ENCODE measurements around the gene SMG5.
"Not testable (repeated sequence)": the region's sequence is repeated elsewhere in the genome, so short reads cannot be mapped to it uniquely, and the experiment has no call there.

Gene SMG5

DNA sequence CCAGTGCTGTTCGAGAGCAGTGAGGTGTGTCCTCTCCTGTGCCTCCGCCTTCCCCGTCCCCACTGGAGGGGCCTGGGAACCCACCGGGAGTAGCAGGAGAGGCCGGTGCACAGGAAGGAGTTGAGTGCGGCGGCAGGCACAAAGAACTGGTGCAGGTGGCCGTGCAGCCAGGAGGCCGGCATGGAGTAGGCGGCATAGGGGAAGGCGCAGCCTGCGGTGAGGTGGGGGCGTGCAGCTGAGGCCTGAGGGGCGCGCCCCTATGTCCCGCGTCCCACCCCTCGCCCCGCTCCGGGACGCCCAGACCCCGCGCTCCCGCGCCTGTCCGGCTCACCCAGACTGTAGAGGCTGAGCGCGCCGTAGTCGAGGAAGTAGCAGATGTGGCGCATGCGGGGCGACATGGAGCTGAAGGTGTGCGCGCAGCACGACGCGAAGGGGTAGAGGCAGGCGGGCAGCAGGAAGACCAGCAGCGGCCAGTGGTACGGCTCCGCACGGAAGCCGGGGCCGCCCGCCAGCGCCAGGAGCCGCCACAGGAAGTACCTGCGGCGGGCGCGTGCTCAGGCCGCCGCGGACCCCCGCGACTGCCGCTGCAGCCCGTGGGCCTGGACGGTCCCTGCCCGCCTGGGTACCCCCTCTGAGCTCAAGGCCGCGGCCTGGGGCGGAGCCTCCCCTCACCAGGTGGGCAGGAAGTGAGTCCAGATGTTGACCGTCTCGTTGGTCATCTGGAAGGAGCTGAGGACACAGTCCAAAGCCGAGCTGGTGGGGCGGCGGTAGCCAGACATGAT, 37.0 kb downstream of the SMG5 start:
- DNase-seq: no peak

DNA sequence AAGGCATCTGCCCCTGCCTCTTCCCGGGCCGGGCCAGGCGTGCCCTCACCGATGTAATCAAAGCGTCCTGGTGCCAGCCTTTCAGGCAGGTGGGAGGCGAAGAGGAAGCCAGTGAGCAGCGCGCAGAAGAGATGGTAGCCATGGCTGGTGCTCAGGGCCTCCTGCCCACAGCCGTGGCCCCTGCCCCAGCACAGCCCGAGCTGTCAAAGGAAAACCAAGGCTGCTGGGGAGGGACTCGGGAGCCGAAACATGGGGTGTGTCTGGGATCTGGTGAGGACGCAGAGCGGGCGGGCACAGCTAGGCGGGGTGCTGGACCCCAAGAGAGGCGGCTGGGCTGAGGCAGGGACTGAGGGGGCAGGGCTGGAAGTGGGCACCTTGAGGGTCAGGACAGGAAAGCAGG, 37.9 kb downstream of the SMG5 start:
- no peak for DNase-seq

DNA sequence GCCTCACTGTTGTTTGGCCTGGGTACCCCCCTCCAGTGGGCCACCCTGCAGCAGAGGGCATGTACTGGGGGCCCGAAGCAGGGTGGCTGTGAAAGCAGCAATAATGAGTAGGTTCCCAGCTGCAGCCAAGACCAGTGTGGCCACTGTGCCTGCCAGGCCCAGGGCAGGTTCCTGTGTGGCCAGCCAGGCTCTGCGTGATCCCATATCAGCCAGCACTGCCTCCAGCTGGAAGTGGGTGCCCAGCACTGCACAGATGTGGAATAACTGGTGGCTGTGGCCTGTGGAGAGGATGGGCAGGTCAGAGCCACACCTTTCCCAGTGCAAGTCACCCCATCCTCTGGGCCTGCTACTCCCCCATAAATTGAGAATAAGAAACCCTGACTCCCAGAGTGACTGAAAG, 38.5 kb downstream of the SMG5 start:
- no peak for DNase-seq

DNA sequence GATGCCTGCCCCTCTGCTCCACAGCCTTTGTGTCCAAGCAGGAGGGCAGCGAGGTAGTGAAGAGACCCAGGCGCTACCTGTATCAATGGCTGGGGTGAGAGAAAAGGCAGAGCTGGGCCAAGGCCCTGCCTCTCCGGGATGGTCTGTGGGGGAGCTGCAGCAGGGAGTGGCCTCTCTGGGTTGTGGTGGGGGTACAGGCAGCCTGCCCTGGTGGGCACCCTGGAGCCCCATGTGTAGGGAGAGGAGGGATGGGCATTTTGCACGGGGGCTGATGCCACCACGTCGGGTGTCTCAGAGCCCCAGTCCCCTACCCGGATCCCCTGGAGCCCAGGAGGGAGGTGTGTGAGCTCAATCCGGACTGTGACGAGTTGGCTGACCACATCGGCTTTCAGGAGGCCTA, 39.9 kb downstream of the SMG5 start:
- no peak for DNase-seq

DNA sequence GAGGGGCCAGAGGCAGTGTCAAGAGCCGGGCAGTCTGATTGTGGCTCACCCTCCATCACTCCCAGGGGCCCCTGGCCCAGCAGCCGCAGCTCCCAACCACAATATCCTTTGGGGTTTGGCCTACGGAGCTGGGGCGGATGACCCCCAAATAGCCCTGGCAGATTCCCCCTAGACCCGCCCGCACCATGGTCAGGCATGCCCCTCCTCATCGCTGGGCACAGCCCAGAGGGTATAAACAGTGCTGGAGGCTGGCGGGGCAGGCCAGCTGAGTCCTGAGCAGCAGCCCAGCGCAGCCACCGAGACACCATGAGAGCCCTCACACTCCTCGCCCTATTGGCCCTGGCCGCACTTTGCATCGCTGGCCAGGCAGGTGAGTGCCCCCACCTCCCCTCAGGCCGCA, 40.7 kb downstream of the SMG5 start, which contains the start of gene BGLAP:
TSS of gene BGLAP (plus strand) at position 259 of the 400 bp plus-strand sequence. CDS start at position 307, 48 bp downstream.
- no peak for DNase-seq

DNA sequence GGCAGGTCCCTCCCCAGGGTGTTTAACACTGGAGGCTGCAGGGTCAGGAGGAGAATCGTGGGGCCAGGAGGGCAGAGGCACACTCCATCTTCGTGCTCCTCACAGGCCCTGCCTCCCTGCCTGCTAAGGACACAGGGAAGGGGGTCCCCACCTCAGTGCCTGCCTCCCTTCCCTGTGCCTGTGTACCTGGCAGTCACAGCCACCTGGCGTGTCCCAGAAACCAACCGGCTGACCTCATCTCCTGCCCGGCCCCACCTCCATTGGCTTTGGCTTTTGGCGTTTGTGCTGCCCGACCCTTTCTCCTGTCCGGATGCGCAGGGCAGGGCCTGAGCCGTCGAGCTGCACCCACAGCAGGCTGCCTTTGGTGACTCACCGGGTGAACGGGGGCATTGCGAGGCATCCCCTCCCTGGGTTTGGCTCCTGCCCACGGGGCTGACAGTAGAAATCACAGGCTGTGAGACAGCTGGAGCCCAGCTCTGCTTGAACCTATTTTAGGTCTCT, 41.3 kb downstream of the SMG5 start:
- DNase-seq: no peak

DNA sequence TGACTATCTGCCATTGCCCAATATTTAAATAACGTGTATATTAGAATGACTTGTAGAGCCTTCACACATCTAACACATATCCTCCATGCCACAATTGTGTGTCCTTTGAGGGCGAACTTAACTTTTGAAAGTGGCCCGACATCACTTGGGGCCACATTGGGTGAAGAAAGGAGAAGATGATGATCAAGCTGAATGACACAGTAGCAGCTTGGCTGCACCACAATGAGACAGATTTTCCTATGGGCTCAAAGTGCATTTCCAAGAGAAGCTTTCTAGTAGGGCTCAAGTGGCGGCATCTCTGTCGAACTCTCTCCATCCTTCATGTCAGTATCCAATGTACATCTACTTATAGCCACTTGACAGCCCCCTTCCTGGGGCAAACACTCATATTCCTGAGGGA, 44.4 kb downstream of the SMG5 start:
- no peak for DNase-seq

DNA sequence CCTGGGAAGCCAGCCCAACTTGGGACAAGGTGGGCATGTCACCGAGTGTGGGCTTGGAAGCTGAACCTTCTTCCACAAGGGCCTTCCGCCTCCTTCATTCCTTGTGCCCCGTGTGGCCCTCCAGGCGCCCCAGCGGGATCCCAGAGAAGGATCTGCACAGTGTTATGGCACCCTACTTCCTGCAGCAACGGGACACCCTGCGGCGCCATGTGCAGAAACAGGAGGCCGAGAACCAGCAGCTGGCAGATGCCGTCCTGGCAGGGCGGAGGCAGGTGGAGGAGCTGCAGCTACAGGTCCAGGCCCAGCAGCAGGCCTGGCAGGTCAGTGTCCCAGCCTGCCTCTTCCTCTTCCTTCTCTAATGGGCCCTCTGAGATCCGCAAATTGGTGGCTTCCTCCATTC, 46.5 kb downstream of the SMG5 start:
- no peak for DNase-seq

DNA sequence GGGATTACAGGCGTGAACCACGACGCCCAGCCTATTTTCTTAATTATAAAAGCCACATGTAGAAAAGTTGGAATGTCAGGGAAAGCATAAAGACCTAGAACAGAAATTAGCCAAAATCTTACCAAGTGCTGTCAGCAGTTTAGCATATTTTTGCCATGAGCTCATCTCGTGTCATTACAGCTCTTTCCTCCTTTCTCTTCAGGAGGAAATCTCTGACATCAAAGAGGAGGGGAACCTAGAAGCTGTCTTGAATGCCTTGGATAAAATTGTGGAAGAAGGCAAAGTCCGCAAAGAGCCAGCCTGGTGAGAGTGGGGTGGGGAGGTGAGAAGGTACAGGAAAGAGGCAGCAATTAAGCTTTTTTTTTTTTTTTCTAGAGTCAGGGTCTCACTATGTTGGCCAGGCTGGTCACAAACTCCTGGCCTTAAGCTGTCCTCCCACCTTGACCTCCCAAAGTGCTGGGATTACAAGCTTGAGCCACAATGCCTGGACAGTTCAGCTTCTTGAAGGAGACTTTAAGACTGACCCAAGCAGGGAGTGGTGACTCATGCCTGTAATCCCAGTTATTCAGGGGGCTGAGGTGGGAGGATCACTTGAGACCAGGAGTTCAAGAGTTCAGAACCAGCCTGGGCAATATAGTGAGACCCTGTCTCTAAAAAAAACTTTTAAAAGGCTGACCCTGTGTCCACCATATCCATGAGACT, 49.0 kb downstream of the SMG5 start:
- DNase-seq: no peak

DNA sequence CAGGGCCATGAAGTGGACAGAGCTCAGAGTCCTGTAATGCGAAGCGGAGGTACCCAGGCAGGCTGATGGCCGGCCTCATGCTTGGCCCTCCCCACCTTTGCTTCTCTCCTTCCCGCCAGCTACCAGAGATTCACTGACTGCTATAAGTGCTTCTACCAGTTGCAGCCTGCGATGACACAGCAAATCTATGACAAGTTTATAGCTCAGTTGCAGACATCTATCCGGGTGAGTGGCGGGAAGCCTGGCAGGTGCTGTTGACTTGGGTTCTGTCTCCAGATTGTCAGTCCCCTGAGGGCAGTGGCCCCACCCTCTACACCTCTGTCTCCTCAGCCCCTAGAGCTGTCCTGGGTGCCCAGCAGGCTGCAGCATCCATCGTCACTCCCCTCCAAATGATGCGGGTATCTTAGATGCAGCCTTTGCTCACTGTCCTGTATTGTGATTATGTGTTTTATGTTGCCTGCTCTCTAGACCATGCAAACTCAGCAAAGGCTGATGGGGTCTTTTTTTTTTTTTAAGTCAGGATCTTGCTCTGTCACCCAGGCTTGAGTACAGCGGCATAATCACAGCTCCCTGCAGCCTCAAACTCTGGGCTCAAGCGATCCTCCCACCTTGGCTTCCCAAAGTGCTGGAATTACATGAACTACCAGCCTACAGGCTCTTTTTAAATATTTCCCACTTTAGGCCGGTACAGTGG, 50.3 kb downstream of the SMG5 start:
- no peak for DNase-seq

DNA sequence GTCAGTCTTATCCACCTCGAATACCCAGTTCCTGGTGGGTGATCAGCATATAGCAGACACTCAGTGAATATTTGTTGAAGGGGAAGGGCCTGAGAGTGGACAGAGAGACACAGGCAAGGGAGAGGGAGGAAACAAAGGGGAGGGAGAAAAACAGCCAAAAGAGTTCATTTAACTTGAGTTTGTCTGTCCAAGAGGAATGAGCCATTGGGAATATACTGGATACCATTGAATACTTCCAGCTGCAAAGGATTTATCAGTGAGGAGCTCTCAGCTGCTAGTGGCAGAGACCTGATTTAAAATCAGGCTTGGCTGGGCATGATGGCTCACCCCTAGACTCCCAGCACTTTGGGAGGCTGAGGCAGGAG, 52.2 kb downstream of the SMG5 start:
- no peak for DNase-seq

DNA sequence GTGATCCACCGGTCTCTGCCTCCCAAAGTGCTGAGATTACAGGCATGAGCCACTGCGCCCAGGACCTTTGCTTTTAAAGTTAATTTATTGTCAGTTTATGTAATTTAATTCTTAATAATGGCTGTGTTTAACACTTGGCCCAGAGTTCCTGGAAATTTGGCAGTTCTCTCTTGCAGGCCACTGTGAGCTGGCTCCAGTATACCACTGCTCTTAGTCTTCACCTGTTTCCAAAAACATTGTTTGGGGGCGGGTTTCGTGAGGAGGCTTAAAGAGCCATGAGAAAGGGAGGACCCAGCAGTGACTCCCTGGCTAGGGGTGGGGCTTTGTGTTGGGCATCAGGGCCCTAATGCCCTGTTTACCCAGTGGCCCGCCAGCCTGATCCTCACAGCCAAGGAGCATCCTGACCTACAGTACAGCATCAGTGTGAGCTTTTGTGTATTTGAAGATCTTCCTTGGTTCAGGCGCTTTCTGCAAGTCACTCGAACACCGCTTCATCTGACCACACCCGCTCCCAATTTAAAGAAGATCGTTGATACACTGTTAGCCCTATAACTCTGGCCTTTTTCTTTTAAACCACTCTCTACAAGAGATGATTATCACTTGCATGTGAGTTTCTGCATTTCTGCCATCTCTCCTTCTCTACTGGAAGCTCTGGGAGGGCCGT, 52.7 kb downstream of the SMG5 start:
- no peak for DNase-seq

DNA sequence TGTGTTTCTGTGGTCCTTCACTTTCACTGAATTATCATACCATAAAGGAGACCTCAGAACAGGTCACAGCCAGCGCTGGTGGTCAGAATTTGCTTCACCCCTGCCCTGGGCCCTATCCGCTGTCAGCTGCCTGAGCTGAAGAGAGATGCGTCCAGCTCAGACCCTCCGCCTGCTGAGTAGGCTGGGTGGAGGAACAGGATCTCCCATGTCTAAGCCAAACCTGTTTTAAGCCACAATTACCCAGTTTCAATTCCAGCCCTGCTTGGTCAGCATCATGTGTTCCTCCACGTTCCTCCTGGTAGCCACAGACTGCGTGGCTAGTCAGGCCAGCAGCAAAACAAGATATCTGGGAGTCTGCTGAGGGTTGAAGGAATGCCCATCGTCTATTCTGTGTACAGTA, 54.1 kb downstream of the SMG5 start:
- no peak for DNase-seq

DNA sequence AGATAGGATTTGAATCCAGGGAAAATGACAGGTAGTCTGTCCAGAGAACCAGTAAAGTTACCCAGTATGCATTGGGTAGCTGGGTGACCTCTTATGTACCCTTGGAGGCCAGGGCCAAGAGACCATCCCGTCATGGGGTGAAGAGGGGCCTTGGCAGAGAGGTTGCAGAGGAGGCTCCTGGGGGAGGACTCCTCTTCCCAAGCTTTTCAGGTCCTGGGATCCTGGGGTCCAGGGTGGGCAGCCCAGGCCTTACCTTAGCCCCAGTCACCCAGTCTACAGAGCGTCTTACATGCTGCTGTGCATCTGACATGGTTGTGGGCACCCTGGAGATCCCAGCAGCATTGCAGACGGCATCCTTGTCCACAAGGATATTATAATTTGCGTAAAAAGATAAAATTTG, 55.8 kb downstream of the SMG5 start:
- no peak for DNase-seq

DNA sequence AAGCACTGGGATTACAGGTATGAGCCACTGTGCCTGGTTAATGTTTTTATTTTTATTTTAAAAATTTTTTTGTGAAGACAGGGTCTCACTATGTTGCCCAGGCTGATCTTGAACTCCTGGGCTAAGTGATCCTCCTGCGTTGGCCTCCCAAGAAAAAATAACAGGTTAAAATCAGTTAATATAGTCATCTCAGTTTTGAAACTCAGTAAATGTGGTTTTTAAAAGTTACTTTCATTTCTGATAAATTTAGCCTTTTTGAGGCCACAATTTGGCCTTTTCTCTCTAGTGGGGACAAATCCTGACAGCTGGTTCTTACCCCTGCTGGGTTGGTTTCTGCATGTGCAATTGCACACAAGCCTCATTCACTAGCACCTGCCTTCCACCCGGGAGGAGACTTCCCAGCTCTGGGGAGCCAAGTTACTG, 56.5 kb downstream of the SMG5 start:
- no peak for DNase-seq

DNA sequence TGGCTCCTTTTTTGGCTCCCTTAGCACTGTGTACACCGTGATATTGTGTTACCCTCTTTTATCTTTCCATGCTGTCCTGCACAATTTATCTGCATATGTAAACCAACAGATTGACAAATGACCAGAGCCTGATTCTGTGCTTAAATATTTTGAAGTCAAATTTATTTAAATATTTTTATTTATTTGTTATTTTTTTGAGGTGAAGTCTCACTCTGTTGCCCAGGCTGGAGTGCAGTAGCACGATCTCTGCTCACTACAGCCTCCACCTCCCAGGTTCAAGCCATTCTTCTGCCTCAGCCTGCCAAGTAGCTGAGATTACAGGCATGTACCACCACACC, 57.0 kb downstream of the SMG5 start:
- DNase-seq: no peak

DNA sequence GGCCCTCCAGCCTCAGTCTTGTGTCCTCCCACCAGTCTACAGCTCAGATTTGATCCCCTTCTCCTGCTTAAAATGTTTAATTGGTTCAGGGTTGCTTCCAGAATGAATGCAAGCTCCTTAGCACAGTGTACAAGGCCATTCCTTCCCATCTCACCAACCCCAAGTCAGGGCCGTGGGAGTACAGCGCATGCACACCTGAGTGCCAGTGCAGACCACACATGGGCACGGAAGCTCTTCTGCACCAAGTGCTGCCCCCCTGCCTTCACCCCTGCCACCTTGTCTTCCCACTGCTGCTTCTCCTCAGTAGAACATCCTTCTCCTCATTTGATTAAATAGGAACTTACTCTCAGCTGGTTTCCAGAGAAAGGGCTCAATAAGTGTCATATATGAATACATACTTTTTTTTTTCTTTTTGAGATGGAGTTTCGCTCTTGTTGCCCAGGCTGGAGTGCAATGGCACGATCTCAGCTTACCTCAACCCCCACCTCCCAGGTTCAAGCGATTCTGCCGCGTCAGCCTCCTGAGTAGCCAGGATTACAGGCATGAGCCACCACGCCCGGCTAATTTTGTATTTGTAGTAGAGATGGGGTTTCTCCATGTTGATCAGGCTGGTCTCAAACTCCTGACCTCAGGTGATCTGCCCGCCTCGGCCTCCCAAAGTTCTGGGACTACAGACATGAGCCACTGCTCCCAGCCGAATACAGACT, 60.5 kb downstream of the SMG5 start:
- DNase-seq: no peak

DNA sequence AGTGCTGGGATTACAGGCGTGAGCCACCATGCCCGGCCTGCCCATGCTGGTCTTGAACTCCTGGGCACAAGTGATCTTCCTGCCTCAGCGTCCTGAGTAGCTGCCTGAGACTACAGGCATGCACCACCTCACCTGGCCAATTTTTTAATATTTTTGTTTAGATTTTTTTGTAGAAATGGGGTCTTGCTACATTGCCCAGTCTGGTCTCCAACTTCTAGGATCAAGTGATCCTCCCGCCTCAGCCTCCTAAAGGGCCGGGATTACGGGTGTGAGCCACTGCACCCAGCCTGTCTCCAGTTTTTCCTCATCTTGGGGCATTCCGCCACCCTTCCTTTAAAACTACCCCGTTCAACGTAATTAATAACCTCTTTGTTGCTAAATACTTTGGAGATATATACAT, 62.4 kb downstream of the SMG5 start:
- DNase-seq: no peak

DNA sequence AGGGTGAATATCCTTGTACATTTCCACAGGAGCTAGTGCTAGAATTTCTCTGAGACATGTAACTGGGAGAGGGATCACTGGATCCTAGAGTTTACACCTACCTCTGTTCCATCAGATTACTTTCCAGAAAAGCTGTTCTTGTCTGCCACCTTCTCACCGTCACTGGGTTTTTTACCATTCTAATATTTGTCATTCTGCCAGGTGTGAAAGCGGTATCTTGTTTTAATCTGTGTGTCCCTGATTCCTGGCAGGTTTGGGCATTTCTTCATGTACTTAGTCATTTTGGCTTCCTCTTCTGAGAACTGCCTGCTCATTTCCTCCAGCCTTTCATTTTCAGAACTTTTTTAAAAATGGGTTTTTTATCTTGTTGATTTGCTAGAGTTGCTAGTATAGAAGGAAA, 64.8 kb downstream of the SMG5 start:
- DNase-seq: no peak

DNA sequence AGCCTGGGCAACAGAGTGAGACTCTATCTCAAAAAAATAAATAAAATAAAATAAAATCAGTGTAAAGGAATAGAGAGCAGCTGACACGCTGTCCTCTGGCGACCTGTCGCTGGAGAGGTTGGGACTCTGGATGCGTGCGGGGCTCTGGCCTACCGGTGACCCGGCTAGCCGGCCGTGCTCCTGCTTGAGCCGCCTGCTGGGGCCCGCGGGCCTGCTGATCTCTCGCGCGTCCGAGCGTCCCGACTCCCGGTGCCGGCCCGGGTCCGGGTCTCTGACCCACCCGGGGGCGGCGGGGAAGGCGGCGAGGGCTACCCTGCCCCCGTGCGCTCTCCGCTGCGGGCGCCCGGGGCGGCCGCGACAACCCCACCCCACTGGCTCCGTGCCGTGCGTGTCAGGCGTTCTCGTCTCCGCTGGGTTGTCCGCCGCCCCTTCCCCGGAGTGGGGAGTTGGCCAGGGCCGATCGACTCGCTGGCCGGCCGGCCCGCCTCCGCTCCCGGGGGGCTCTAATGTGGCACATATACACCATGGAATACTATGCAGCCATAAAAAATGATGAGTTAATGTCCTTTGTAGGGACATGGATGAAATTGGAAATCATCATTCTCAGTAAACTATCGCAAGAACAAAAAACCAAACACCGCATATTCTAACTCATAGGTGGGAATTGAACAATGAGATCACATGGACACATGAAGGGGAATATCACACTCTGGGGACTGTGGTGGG, 66.1 kb downstream of the SMG5 start:
- not testable (repeated sequence) for DNase-seq

DNA sequence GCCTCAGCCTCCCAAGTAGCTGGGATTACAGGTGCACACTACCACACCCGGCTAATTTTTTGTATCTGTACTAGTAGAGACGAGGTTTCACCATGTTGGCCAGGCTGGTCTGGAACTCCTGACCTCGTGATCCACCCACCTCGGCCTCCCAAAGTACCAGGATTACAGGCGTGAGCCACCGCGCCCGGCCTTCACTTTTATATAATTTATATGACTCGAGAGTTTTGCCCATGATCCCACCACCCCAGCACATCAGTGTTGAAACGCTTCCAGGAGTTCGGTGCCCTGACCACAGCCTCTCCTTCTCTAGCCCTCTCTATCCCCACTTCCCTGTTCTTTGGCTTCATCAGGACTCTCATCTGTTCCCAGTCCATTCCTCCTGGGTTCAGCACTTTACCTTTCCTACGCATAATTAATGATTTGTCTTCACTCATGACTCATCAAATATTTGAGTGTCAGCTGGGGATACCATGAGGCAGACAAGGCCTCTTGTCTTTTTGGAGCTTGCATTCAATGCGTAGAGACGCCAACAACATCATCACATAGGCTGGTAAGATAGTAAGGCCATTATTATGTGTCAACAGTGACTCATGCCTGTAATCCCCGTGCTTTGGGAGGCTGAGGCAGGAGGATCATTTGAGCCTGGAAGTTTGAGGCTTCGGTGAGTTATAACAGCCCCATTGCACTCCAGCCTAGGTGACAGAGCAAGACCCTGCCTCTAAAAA, 68.4 kb downstream of the SMG5 start:
- no peak for DNase-seq

DNA sequence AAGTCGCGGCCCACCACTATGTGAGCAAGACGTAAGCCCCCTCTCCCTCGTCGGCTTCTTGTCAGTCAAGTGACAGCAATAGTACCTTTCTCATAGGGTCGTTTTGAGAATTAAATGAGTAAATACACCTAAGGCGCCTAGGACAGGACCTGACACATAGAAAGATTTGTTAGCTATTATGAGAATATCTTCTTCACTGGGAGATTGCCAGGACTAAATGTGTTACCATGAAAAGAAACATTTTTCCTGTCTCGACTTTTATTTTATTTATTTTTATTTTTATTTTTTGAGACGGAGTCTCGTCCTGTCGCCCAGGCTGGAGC, 69.0 kb downstream of the SMG5 start:
- no peak for DNase-seq

All from NCI-H1694 (cell line).